ENCODE results near the gene EHMT2. TPM values are rescaled to one million over a fixed set of nuclear protein-coding genes. Genes with fewer than 3 reads are reported as not detected.

Gene EHMT2
- total and polyA plus RNA-seq, 2 of the 13 experiments (the other 11 are each of a cell fraction or from before 2014, with no cell fraction given): 55.2 to 69.2 TPM

DNA sequence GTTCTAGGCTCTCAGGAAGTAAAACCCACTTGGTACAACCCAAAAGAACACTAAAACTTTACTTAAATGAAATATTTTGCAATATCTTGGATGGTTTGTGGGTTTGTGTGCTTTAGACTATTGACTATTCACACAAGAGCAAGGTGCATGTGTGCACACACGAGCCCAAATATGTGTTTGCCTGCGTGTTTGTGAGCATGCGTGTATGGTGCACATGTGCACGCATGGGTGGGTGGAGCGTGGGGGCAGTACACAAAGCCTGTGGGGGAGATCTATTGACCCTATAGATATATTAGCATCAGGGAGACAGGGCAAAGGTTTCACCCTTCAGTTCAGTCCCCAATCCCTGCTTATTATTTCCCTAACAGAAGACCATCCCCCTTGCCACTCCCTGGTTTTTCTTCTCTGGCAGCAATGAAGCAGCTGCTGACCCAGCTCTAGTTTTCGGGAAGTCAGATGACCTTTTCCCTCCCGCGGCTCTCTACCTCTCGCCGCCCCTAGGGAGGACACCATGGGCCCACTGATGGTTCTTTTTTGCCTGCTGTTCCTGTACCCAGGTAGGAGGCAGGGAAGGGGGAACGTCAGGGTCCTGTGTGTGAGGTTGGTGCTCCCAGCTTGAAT lies 29.9 kb upstream of the EHMT2 start, which contains the start of gene C2:
TSS of gene C2 (plus strand) at position 476 of the 621 bp plus-strand sequence. CDS start at position 512, 36 bp downstream.
- peaks cover 29% of the 10 kb centered on the region for H3K79me2 ChIP-seq (ENCODE audit: insufficient read depth, low read length)
- peaks cover 76% of the 10 kb centered on the region for H3K4me1 ChIP-seq (ENCODE audit: insufficient read depth, low read length)
- H3K9me3 ChIP-seq (ENCODE audit: low read length): no peaks in the 10 kb centered on the region
- peak within 1 kb of the TSS; percentile 69 to 81 (median 72) for H3K4me3 ChIP-seq (replicated peaks in 1 of 3; ENCODE audit: insufficient read depth in 1 of 3, low read depth in 2 of 3, low read length in 3 of 3)
- peak; percentile 96 for DNase-seq (ENCODE audit: low spot score)
- H3K27ac ChIP-seq (ENCODE audit: extremely low read length, insufficient read depth, low read length): peak within 1 kb of the TSS; percentile 88
- ChIA-PET POLR2A (interaction anchor here (0.6 to 6.1 kb wide), 19 partner anchors 9 to 272 kb away, joined by 3 to 151 read pairs (median 5); partner anchors contain the start of genes APOM, CFB, DXO and HSPA1A), CTCF (ENCODE audit: low intra/inter-chr PET ratio, low total read pairs) (interaction anchor here (0.9 kb wide), 1 partner anchor 25 kb away, joined by 4 read pairs; no protein-coding TSS in a partner anchor)
- peak within 1 kb of the TSS; percentile 85 for H3K9ac ChIP-seq (ENCODE audit: insufficient read depth, low read depth, low read length)
- under 1% methylated on average over 11 of the region's 11 CpGs for WGBS (ENCODE audit: low lambda C conversion rate)
- intact Hi-C loops (cut with micrococcal nuclease; ENCODE audit: unreplicated experiment): loop anchor here (1.0 to 10.0 kb wide), 2 partner anchors 18 to 153 kb away; partner anchors contain the start of gene VWA7
- H4K20me1 ChIP-seq (ENCODE audit: insufficient read depth, low read length): no peaks in the 10 kb centered on the region
- H3K4me2 ChIP-seq (ENCODE audit: low read depth, low read length): peak within 1 kb of the TSS; percentile 85
- no peak within 1 kb of the TSS for H2AFZ ChIP-seq (ENCODE audit: low read length)
- H3K27me3 ChIP-seq (ENCODE audit: control insufficient read depth in 1 of 2, insufficient read depth in 2 of 2, low read length in 2 of 2): no peaks in the 10 kb centered on the region; a peak in 1 of 5 replicates
- peak; percentile 89 for ATAC-seq
- in situ Hi-C loops (cut with HindIII; ENCODE audit: extremely low pct_ligation_motif_present, low pct_unique_long_range_greater_than_20kb): no loop called here
- H3K36me3 ChIP-seq (replicated peaks in 1 of 2; ENCODE audit: control insufficient read depth in 1 of 2, insufficient read depth in 2 of 2, low read length in 2 of 2): no peaks in the 10 kb centered on the region; a peak in 1 of 5 replicates
- FAIRE-seq: peak; percentile 99
- no TSS peak for BruUV-seq (replicated peaks)
- TF ChIP-seq ZNF337 (CRISPR knock-in tag; IDR thresholded peaks at IDR 0.05; ENCODE audit: borderline replicate concordance, low read depth) (no peak), ZNF468 (CRISPR knock-in tag; IDR thresholded peaks at IDR 0.05) (no peak), PITX1 (CRISPR knock-in tag; IDR thresholded peaks at IDR 0.05) (peak; percentile 77; the same call in 1 of the 2 replicates), THYN1 (CRISPR knock-in tag; IDR thresholded peaks at IDR 0.05; ENCODE audit: borderline replicate concordance, low read depth) (0 out of 2 replicates have a peak, but pooled peaks have one; percentile 58), MIXL1 (CRISPR knock-in tag; IDR thresholded peaks at IDR 0.05) (peak; percentile 94), ZBTB7B (CRISPR knock-in tag; IDR thresholded peaks at IDR 0.05) (peak; percentile 33; the same call in 1 of the 2 replicates), YY1 (IDR thresholded peaks at IDR 0.05; ENCODE audit: insufficient read depth, insufficient replicate concordance, low read depth, low read length) (no peak), KDM4B (CRISPR knock-in tag; IDR thresholded peaks at IDR 0.05) (peak; percentile 79), ZNF350 (CRISPR knock-in tag; IDR thresholded peaks at IDR 0.05; ENCODE audit: borderline replicate concordance, low read depth) (peak; percentile 83), ZNF761 (CRISPR knock-in tag; conservative IDR thresholded peaks at IDR 0.05) (no peak), RFX5 (IDR thresholded peaks at IDR 0.05; ENCODE audit: low read depth, low read length) (no peak), ZNF232 (CRISPR knock-in tag; IDR thresholded peaks at IDR 0.05; ENCODE audit: borderline replicate concordance) (no peak), ZFP36 (IDR thresholded peaks at IDR 0.05; ENCODE audit: borderline replicate concordance, low read depth, low read length, partially characterized antibody) (peak; percentile 3), ZNF616 (CRISPR knock-in tag; IDR thresholded peaks at IDR 0.05; ENCODE audit: low read depth) (no peak), ATM (IDR thresholded peaks at IDR 0.05; ENCODE audit: borderline replicate concordance) (no peak), MIER2 (CRISPR knock-in tag; IDR thresholded peaks at IDR 0.05) (no peak), CREB1 (IDR thresholded peaks at IDR 0.05) (peak; percentile 29; the same call in 1 of the 2 replicates), CREB1 (CRISPR knock-in tag; IDR thresholded peaks at IDR 0.05) (peak; percentile 75)
- TF ChIP-seq, protein P1, sequence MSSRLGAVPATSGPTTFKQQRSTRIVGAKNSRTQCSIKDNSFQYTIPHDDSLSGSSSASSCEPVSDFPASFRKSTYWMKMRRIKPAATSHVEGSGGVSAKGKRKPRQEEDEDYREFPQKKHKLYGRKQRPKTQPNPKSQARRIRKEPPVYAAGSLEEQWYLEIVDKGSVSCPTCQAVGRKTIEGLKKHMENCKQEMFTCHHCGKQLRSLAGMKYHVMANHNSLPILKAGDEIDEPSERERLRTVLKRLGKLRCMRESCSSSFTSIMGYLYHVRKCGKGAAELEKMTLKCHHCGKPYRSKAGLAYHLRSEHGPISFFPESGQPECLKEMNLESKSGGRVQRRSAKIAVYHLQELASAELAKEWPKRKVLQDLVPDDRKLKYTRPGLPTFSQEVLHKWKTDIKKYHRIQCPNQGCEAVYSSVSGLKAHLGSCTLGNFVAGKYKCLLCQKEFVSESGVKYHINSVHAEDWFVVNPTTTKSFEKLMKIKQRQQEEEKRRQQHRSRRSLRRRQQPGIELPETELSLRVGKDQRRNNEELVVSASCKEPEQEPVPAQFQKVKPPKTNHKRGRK (CRISPR knock-in tag; IDR thresholded peaks at IDR 0.05): no peak
- TF ChIP-seq, protein P2, sequence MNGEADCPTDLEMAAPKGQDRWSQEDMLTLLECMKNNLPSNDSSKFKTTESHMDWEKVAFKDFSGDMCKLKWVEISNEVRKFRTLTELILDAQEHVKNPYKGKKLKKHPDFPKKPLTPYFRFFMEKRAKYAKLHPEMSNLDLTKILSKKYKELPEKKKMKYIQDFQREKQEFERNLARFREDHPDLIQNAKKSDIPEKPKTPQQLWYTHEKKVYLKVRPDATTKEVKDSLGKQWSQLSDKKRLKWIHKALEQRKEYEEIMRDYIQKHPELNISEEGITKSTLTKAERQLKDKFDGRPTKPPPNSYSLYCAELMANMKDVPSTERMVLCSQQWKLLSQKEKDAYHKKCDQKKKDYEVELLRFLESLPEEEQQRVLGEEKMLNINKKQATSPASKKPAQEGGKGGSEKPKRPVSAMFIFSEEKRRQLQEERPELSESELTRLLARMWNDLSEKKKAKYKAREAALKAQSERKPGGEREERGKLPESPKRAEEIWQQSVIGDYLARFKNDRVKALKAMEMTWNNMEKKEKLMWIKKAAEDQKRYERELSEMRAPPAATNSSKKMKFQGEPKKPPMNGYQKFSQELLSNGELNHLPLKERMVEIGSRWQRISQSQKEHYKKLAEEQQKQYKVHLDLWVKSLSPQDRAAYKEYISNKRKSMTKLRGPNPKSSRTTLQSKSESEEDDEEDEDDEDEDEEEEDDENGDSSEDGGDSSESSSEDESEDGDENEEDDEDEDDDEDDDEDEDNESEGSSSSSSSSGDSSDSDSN (CRISPR knock-in tag; IDR thresholded peaks at IDR 0.05): peak; percentile 75
- TF ChIP-seq, protein P3, sequence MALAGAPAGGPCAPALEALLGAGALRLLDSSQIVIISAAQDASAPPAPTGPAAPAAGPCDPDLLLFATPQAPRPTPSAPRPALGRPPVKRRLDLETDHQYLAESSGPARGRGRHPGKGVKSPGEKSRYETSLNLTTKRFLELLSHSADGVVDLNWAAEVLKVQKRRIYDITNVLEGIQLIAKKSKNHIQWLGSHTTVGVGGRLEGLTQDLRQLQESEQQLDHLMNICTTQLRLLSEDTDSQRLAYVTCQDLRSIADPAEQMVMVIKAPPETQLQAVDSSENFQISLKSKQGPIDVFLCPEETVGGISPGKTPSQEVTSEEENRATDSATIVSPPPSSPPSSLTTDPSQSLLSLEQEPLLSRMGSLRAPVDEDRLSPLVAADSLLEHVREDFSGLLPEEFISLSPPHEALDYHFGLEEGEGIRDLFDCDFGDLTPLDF (CRISPR knock-in tag; IDR thresholded peaks at IDR 0.05): no peak

All from HepG2 (cell line).